ENCODE results near the gene KBTBD7. TPM values are rescaled to one million over a fixed set of nuclear protein-coding genes. Genes with fewer than 3 reads are reported as not detected.

KBTBD7 gene
- total RNA-seq, 1 donor from 2014 or later, result 11.1 TPM

GRCh38 chr13:41216160-41216559 lies 21.8 kb upstream of the KBTBD7 start:
- no peak overlapping the region for H3K4me3 Mint-ChIP-seq
- H3K36me3 Mint-ChIP-seq, result peaks cover 21% of the 10 kb centered on the region
- no peaks in the 10 kb centered on the region for H3K4me1 Mint-ChIP-seq
- H3K27me3 Mint-ChIP-seq (ENCODE audit: low read depth), result no peaks in the 10 kb centered on the region
- DNase-seq (ENCODE audit: low spot score in 2 of 2, unreplicated experiment in 2 of 2), result no peak
- H3K27ac Mint-ChIP-seq, result no peak overlapping the region
- TF ChIP-seq CTCF (IDR thresholded peaks at IDR 0.05; ENCODE audit: unreplicated experiment), result no peak
- H3K9me3 Mint-ChIP-seq, result peaks cover 10% of the 10 kb centered on the region

GRCh38 chr13:41213919-41214318 lies 19.6 kb upstream of the KBTBD7 start:
- H3K9me3 Mint-ChIP-seq, result peaks cover 25% of the 10 kb centered on the region
- TF ChIP-seq CTCF (IDR thresholded peaks at IDR 0.05; ENCODE audit: unreplicated experiment), result no peak
- H3K27me3 Mint-ChIP-seq (ENCODE audit: low read depth), result no peaks in the 10 kb centered on the region
- H3K4me1 Mint-ChIP-seq, result no peaks in the 10 kb centered on the region
- DNase-seq (ENCODE audit: low spot score in 2 of 2, unreplicated experiment in 2 of 2), result no peak
- H3K4me3 Mint-ChIP-seq, result no peak overlapping the region
- peaks cover 26% of the 10 kb centered on the region for H3K36me3 Mint-ChIP-seq
- no peak overlapping the region for H3K27ac Mint-ChIP-seq

GRCh38 chr13:41213316-41213715 lies 18.9 kb upstream of the KBTBD7 start:
- H3K27me3 Mint-ChIP-seq (ENCODE audit: low read depth), result no peaks in the 10 kb centered on the region
- TF ChIP-seq CTCF (IDR thresholded peaks at IDR 0.05; ENCODE audit: unreplicated experiment), result no peak
- no peaks in the 10 kb centered on the region for H3K4me1 Mint-ChIP-seq
- no peak overlapping the region for H3K27ac Mint-ChIP-seq
- peaks cover 31% of the 10 kb centered on the region for H3K9me3 Mint-ChIP-seq
- no peak overlapping the region for H3K4me3 Mint-ChIP-seq
- H3K36me3 Mint-ChIP-seq, result peaks cover 27% of the 10 kb centered on the region
- DNase-seq (ENCODE audit: low spot score in 2 of 2, unreplicated experiment in 2 of 2), result no peak

- no peak overlapping the region for H3K27ac Mint-ChIP-seq
- peaks cover 35% of the 10 kb centered on the region for H3K9me3 Mint-ChIP-seq
- no peak for TF ChIP-seq CTCF (IDR thresholded peaks at IDR 0.05; ENCODE audit: unreplicated experiment)
- H3K4me1 Mint-ChIP-seq, result no peaks in the 10 kb centered on the region
- H3K27me3 Mint-ChIP-seq (ENCODE audit: low read depth), result no peaks in the 10 kb centered on the region
- no peak overlapping the region for H3K4me3 Mint-ChIP-seq
- H3K36me3 Mint-ChIP-seq, result peaks cover 29% of the 10 kb centered on the region
- no peak for DNase-seq (ENCODE audit: low spot score in 2 of 2, unreplicated experiment in 2 of 2)
These were observed 18.5 kb upstream of the KBTBD7 start for GRCh38 chr13:41212881-41213280.

- no peaks in the 10 kb centered on the region for H3K4me1 Mint-ChIP-seq
- no peak overlapping the region for H3K4me3 Mint-ChIP-seq
- TF ChIP-seq CTCF (IDR thresholded peaks at IDR 0.05; ENCODE audit: unreplicated experiment), result no peak
- no peak overlapping the region for H3K27ac Mint-ChIP-seq
- no peaks in the 10 kb centered on the region for H3K27me3 Mint-ChIP-seq (ENCODE audit: low read depth)
- DNase-seq (ENCODE audit: low spot score in 2 of 2, unreplicated experiment in 2 of 2), result no peak
- H3K36me3 Mint-ChIP-seq, result peaks cover 29% of the 10 kb centered on the region
- H3K9me3 Mint-ChIP-seq, result peaks cover 46% of the 10 kb centered on the region
These were observed 16.7 kb upstream of the KBTBD7 start for GRCh38 chr13:41211062-41211461.

GRCh38 chr13:41206467-41206866 lies 12.1 kb upstream of the KBTBD7 start:
- Mint-ChIP-seq H3K4me3 (no peak overlapping the region), H3K4me1 (no peaks in the 10 kb centered on the region), H3K36me3 (peaks cover 16% of the 10 kb centered on the region), H3K9me3 (peaks cover 38% of the 10 kb centered on the region), H3K27ac (no peak overlapping the region), H3K27me3 (ENCODE audit: low read depth) (no peaks in the 10 kb centered on the region)
- TF ChIP-seq CTCF (IDR thresholded peaks at IDR 0.05; ENCODE audit: unreplicated experiment), result no peak
- no peak for DNase-seq (ENCODE audit: low spot score in 2 of 2, unreplicated experiment in 2 of 2)

Measured in mesothelial cell of epicardium (in vitro differentiated cells).